ENCODE measurements around the gene ISG20L2.

ISG20L2 gene

GRCh38 chr1:156689035-156689952 is 39.3 kb downstream of the ISG20L2 start:
- peak; percentile 84 for TF ChIP-seq CTCF (IDR thresholded peaks at IDR 0.05; ENCODE audit: low read depth, low read length, missing control alignments)

GRCh38 chr1:156684227-156684782 is 44.3 kb downstream of the ISG20L2 start:
- no peak for DNase-seq (ENCODE audit: extremely low read depth, low read depth)
- TF ChIP-seq CTCF (IDR thresholded peaks at IDR 0.05; ENCODE audit: low read depth, low read length, missing control alignments), result no peak
- no peak overlapping the region for H3K4me3 ChIP-seq (replicated peaks; ENCODE audit: low read depth, low read length)

More at GRCh38 chr1:156689035-156689952, 39.3 kb downstream of the ISG20L2 start:
- H3K4me3 ChIP-seq (replicated peaks; ENCODE audit: low read depth, low read length), result peak overlapping the region; percentile 38
- no peak for DNase-seq (ENCODE audit: extremely low read depth, low read depth)

- peak; percentile 19 for TF ChIP-seq CTCF (IDR thresholded peaks at IDR 0.05; ENCODE audit: low read depth, low read length, missing control alignments)
- DNase-seq (ENCODE audit: extremely low read depth, low read depth), result no peak
- H3K4me3 ChIP-seq (replicated peaks; ENCODE audit: low read depth, low read length), result no peak overlapping the region
Measured at GRCh38 chr1:156682166-156682890, 46.2 kb downstream of the ISG20L2 start.

- no peak for TF ChIP-seq CTCF (IDR thresholded peaks at IDR 0.05; ENCODE audit: low read depth, low read length, missing control alignments)
- no peak overlapping the region for H3K4me3 ChIP-seq (replicated peaks; ENCODE audit: low read depth, low read length)
- no peak for DNase-seq (ENCODE audit: extremely low read depth, low read depth)
Measured at GRCh38 chr1:156681196-156681960, 47.2 kb downstream of the ISG20L2 start.

- no peak overlapping the region for H3K4me3 ChIP-seq (replicated peaks; ENCODE audit: low read depth, low read length)
- no peak for DNase-seq (ENCODE audit: extremely low read depth, low read depth)
- no peak for TF ChIP-seq CTCF (IDR thresholded peaks at IDR 0.05; ENCODE audit: low read depth, low read length, missing control alignments)
Measured at GRCh38 chr1:156680056-156680455, 48.5 kb downstream of the ISG20L2 start.
